GM18519 (cell line): Measurements from ENCODE around the gene C19orf38.
"Not testable (repeated sequence)": the region's sequence is repeated elsewhere in the genome, so short reads cannot be mapped to it uniquely, and the experiment has no call there.

Experiments used
- ATAC-seq: cut with Tn5 transposase; IDR thresholded peaks from one replicate; pipeline ENCODE4 v1.9.1; 2021; ENCODE audit warnings: mild to moderate bottlenecking, moderate library complexity; ENCODE audit not compliant: unreplicated experiment, low FRiP score

The C19orf38 gene

GRCh38 chr19:10871711-10872545 lies 23.7 kb downstream of the C19orf38 start:
- ATAC-seq = peak; percentile 6

DNA sequence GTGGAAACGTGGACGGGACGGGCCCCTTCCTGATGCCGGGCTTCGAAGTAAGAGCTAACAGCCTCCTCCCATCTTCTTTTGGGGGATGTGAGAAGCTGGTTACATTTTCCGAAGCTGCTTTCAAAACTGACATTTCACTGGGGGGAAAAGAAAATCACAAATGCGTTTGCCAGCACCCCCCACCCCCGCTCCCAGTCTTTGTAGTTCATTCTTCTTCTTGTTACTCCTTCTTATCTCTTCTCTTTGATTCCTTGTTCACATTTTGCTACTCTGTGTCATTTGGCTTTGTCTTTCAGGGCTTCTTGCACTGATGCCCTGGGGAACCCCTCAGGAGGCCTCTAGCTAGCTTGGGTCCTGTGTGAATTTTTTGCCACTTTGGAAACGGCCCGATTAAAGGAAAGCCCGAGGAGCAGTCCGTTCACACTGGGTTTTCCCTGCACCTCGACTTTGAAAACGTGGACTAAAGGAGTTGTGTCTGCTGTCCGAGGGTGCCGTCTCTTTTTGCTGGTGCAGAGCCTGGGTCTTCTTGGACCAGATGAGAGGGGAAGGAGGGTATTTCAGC lies 24.4 kb downstream of the C19orf38 start:
- no peak for ATAC-seq

DNA sequence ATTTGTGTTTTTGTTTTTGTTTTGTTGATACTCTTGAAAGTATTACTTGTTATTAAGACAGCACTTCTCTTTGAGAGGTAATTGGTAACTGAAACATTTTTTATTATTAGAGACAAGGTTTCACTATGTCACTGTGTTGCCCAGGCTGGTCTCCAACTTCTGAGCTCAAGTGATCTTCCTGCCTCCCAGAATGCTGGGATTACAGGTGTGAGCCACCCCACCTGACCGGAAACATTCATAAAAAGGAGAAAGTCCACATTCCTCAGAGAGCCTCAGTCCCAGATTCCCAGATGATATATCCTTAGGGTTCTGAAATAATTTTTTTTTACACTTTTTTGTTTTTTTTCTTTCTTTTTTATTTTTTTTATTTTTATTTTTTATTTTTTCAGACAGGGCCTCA lies 25.8 kb downstream of the C19orf38 start:
- ATAC-seq = no peak

- no peak for ATAC-seq
Measured at GRCh38 chr19:10876459-10877240, 28.4 kb downstream of the C19orf38 start.

DNA sequence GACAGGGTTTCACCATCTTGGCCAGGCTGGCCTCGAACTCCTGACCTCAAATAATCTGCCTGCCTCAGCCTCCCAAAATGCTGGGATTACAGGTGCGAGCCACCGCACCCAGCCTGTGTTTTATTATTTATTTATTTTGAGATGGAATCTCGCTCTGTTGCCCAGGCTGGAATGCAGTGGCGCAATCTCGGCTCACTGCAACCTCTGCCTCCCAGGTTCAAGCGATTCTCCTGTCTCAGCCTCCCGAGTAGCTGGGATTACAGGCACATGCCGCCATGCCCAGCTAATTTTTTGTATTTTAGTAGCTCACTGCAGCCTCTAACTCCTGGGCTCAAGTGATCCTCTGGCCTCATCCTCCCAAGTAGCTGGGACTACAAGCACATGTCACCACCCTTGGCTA lies 29.4 kb downstream of the C19orf38 start:
- not testable (repeated sequence) for ATAC-seq

DNA sequence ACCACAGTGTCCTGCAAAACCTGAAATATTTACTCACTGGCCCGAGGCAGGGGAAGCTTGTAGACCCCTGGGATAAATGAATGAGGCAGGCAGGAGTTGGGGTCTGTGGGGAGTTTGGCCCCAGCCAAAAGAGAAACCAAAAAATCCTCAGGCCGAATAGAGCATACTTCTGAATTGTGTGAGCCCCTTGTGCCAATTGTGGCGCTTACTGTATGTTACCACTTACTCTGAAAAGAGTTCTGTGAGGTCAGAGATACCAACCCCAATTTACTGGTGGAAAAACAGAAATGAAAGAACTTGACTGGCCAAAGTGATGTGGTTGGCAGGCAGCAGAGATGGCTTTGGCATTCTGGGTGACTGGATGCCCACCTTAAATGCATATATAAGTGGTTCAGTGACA lies 30.0 kb downstream of the C19orf38 start:
- no peak for ATAC-seq

DNA sequence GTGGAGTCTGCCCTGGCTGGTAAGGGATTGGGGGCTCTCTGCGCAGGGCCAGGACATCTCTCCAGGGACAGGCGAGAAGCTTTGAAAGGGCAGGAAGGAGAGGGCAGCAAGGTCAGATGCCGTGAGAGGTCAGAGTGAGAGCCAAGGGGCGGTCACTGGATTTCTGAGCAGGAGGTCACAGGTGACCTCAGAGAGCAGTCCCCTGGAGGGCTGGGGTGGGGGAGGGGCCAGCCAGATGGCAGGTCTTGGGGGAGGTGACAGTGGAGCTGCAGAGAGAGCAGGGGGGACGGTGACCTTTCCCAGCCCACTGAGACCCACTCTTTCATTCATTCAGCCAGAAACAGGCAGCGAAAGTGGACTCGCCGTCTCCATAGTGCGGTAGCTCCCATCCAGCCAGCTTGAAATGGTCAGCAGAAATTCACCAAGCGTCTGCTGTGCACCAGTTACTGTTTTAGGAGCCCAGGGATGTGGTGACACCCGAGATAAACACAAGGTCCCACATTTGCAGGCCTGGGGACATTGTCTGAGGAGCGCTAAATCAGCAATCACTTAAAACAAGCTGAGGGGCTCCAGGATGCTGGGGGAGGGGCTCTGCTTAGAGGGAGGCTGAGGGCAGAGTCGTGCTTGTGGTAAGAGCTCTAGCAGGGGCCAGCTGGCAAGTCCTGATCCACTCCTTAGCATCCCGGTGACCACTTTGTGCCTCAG lies 33.3 kb downstream of the C19orf38 start:
- no peak for ATAC-seq

- ATAC-seq = no peak
Measured at GRCh38 chr19:10882108-10882457, 33.9 kb downstream of the C19orf38 start.

DNA sequence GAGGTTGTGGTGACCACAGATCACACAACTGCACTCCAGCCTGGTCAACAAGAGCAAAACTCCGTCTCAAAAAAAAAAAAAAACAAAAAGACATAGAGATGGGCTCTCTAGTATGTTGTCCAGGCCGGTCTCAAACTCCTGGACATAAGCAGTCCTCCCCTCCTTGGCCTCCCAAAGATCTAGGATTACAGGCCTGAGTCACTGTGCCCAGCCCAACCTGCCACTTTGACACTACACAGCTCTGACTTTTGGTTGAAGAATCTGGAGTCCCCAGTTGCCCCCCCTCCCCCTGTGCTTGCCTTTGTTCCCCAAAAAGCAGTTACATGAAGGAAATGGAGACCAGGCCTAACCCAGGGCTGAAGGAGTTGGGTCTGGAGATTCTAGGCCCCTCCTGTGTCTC lies 36.1 kb downstream of the C19orf38 start:
- ATAC-seq = no peak

DNA sequence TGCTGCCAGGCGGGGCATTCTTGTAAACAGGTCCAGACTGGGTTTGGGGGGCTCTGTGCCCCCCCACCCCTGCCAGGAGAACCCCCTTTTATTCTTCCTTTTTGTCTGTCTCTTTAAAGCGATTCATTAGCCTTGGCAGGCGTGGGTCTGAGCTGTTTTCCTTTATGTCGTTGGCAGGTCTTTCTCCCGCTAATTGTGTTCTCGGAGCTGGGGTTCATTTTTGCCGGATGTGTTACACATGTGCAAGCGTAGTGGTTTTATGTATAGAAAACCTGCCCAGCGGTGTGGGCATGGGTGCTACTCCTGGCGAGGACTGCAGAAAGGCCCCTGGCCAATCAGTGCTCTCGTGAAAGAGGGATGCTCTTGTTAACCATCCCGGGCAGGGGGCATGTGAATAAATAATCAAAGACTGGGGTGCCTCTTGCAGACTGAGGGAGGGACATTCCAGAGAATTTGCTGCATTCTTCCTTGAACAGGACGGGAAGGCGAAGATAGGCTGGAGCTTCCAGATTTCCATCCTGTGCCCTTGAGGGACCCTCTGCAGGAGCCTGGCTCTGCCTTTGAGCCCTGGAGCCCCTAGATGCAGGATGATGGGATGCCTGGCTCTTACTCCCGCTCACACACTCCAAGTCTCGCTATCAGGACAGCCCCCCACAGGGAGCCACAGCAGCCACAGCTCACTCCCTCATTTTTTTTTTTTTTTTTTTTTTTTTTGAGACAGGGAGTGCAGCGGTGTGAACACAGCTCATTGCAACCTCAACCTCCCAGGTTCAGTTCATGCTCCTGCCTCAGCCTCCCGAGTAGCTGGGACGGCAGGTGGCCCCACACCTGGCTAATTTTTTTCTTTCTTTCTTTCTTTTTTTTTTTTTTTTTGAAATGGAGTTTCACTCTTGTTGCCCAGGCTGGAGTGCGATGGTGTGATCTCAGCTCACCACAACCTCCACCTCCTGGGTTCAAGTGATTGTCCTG lies 37.3 kb downstream of the C19orf38 start:
- no peak for ATAC-seq

DNA sequence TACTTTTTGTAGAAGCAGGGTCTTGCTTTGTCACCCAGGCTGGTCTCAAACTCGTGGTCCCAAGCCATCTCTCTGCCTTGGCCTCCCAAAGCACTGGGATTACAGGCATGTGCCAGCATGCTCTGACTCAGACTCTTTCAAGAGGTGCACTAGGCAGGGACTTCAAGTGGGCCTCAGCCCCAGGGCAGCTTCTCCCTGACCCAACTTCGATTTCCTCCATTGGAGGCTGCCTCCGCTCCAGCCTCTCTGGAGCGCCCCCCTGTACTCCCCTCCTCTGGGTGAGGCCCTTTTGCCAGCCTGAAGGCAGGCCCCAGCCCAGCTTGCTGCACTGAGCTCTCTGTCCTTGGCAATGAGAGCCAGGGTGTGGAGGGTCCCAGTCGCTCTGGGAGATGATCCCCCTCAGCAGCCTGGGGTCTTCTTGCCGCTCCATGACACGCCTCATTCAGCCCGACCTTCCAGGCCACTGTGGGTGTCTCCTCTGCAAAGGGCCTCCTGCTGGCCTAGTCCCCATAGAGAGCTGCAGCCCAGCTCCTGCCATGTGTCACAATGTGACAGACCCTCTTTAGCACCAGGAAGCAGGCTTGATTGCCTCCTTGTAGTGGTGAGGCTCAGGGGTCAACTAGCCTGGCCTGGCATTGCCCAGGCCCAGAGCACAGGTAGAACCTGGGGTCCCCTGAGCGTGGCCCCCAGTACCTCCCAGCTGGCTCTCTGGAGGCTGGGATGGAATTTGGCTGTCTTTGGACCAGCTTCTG lies 39.6 kb downstream of the C19orf38 start:
- no peak for ATAC-seq

DNA sequence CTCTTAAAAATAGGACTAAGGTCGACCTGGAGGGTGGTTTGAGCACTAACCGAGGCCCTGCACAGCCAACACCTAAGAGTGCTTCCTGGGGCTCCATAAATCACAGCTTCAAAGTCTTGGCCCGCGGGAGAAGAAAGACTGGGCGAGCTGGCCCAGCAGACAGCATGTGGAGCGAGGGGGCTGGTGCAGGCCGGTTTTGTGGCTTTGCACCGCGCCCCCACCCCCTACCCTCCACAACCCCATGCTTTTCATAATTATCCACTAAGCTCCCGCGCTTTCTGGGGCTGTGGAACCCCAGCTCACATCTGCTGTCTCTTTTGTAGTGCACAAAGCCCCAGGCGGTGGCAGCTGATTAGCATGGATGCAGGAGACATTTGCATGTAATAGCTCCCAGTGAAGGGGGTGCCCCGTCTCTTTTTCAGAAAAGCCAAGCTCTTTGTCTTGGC lies 40.2 kb downstream of the C19orf38 start:
- no peak for ATAC-seq

- ATAC-seq = no peak
Measured at GRCh38 chr19:10889880-10890279, 41.7 kb downstream of the C19orf38 start.

DNA sequence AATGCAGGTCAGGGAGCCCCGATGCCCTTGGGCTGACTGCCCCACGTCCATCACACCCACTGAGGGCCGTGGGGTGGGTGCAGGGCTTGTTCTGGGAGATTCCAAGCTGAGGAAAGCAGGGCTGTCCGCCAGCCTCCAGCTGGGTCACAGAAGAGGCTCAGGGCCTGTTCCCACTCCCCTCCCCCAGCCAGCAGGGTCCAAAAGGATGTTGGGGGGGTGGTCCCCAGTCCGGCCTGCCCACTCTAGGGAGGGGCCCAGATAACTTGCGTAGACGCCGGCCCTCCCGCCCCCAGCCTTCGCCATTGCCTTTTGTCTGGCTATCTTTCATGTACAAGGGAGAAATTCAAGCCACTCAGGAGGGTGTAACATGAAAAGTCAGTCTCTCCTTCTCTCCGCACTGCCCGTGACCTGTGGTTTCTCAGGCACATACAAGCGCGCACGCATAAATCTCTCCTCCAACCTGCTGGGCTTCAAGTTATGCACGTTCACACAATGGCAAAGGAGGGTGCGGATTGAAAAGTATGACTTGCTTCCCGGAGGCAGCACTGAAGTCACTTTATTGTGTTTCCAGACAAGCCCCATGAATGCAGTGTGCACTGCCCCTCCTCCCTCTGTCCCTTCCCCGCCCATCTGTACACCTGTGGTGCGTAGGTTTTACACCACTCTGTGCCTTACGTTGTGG lies 43.3 kb downstream of the C19orf38 start:
- no peak for ATAC-seq

GRCh38 chr19:10892256-10892655 lies 44.0 kb downstream of the C19orf38 start:
- ATAC-seq = no peak

- no peak for ATAC-seq
Measured at GRCh38 chr19:10894911-10895213, 46.6 kb downstream of the C19orf38 start.

DNA sequence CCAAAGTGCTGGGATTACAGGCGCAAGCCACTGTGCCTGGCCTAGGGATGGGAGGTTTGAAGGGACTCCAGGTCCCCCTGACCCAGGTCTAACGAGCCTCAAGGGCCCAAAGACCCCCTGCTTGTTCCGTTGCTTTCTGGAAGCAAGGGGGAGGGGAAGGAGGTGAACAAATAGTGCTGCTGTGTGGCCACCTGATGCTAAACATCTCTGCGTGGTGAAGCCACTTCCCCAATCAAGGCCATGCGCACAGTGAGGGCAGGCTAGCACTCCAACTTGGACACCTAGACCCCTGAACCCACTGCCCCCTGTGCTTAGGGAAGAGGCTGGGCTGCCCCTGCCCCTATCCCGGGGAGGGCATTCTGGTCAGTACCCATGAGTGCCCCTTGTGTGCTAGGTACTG lies 47.1 kb downstream of the C19orf38 start:
- ATAC-seq = no peak

DNA sequence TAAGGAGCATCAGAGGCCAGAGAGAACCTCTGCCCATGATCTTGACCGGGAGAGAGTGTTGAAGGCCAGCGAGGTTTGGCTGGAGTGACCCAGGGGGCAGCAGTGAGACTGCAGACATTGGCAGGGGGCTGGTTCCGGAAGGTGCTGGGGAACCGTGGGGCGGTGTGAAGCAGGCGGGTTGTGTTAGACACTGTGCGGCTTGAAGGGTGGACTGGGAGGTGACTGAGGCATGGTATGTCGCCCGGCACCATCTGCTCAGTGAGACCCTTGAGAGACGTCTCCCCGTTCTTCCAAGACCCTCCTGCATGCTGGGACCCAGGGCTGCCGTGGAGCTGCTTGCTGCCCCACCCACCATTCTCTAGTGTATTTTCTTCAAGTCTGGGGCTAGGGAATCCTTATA lies 47.7 kb downstream of the C19orf38 start:
- ATAC-seq = no peak
